HG02938 (cell line): ENCODE results near the gene RAD51B.

Experiments used
- ATAC-seq: cut with Tn5 transposase; IDR thresholded peaks from one replicate; pipeline ENCODE4 v1.9.1; 2021; ENCODE audit warnings: mild to moderate bottlenecking, moderate library complexity; ENCODE audit not compliant: unreplicated experiment

The RAD51B gene

GRCh38 chr14:68632054-68632895 is 812.7 kb downstream of the RAD51B start:
- ATAC-seq, result no peak

GRCh38 chr14:68633131-68633991 is 813.8 kb downstream of the RAD51B start:
- no peak for ATAC-seq

GRCh38 chr14:68634332-68634731 is 814.8 kb downstream of the RAD51B start:
- no peak for ATAC-seq

GRCh38 chr14:68634874-68635595 is 815.5 kb downstream of the RAD51B start:
- no peak for ATAC-seq

- ATAC-seq, result no peak
These were observed 817.0 kb downstream of the RAD51B start for GRCh38 chr14:68636597-68636996.

- ATAC-seq, result no peak
These were observed 817.8 kb downstream of the RAD51B start for GRCh38 chr14:68637106-68638021.

- ATAC-seq, result no peak
These were observed 818.8 kb downstream of the RAD51B start for GRCh38 chr14:68638141-68638999.

GRCh38 chr14:68639000-68639757 is 819.6 kb downstream of the RAD51B start:
- ATAC-seq, result no peak

GRCh38 chr14:68639758-68640574 is 820.4 kb downstream of the RAD51B start:
- no peak for ATAC-seq

GRCh38 chr14:68643673-68644072 is 824.1 kb downstream of the RAD51B start:
- ATAC-seq, result no peak

GRCh38 chr14:68644101-68644500 is 824.5 kb downstream of the RAD51B start:
- no peak for ATAC-seq

GRCh38 chr14:68645371-68645770 is 825.8 kb downstream of the RAD51B start:
- ATAC-seq, result no peak

- no peak for ATAC-seq
These were observed 830.1 kb downstream of the RAD51B start for GRCh38 chr14:68649476-68650189.

- ATAC-seq, result no peak
These were observed 830.9 kb downstream of the RAD51B start for GRCh38 chr14:68650404-68650994.

- ATAC-seq, result no peak
These were observed 831.5 kb downstream of the RAD51B start for GRCh38 chr14:68651075-68651474.

GRCh38 chr14:68651652-68652432 is 832.3 kb downstream of the RAD51B start:
- ATAC-seq, result no peak
